Astrocyte of the spinal cord (primary cell): ENCODE measurements around the gene CACNA1S.
A peak's percentile ranks its signal among the peaks of the same experiment; 100 is the strongest.

ENCODE experiments used
- DNase-seq: peaks from one replicate; pipeline ENCODE4 v3.0.0; 2011; ENCODE audit warnings: low read depth, low spot score
- H3K4me3 ChIP-seq: 2 replicates; pipeline ENCODE4 v1.5.1; 2011; ENCODE audit warnings: low read depth, mild to moderate bottlenecking, low read length, moderate library complexity
- in situ Hi-C: cut with HindIII; loops from 2 replicates; pipeline ENCODE4 v1.10.0; 2017; ENCODE audit warnings: low sequenced_read_pairs
- TF ChIP-seq, protein P1 (sequence below): IDR thresholded peaks from 2 replicates; pipeline ENCODE4 v1.5.1; 2012; ENCODE audit warnings: low read depth, mild to moderate bottlenecking, low read length, inconsistent platforms

Gene CACNA1S

DNA sequence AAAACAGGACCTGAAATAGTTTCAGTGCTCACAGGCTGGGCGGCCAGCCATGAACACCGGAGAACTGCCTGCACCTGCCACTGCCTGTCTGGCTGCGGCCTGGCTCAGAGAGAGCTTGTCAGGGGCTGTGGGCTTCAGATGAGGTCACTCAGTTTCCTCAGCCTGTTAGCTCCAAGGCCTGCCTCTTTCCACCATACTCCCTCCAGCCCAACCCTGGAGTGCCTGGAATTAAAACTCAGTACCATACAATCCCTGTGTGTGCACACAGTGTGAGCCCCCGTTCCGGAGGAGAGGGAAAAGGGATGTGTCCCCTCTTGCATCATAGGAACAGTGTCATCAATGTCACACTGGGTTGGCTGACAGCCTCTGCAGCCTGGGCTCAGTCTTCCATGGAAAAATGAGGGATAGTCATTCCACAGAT lies 16.2 kb downstream of the CACNA1S start:
- H3K4me3 ChIP-seq, result no peak overlapping the region
- DNase-seq, result peak; percentile 10
- TF ChIP-seq, protein P1, sequence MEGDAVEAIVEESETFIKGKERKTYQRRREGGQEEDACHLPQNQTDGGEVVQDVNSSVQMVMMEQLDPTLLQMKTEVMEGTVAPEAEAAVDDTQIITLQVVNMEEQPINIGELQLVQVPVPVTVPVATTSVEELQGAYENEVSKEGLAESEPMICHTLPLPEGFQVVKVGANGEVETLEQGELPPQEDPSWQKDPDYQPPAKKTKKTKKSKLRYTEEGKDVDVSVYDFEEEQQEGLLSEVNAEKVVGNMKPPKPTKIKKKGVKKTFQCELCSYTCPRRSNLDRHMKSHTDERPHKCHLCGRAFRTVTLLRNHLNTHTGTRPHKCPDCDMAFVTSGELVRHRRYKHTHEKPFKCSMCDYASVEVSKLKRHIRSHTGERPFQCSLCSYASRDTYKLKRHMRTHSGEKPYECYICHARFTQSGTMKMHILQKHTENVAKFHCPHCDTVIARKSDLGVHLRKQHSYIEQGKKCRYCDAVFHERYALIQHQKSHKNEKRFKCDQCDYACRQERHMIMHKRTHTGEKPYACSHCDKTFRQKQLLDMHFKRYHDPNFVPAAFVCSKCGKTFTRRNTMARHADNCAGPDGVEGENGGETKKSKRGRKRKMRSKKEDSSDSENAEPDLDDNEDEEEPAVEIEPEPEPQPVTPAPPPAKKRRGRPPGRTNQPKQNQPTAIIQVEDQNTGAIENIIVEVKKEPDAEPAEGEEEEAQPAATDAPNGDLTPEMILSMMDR, result no peak
- in situ Hi-C loops, result no loop called here

DNA sequence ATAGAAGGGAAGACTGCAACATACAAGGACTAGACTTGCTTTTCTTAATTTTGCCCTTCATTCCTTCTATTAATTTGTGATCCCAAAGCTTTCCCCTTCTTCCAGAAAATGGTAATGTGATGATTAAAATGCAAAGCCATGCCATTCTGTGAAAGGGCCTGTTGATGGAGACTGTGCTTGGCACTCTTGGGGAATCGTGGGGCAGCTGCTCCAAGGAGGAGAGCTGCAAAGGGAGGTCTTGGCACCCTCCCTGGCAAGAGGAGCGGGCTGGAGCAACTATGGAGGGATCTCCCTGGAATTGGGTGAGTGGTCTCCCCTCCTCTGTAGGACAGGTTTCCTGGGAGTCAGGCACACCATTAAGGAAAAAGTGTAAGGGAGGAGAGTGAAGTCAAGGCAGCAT lies 16.6 kb downstream of the CACNA1S start:
- in situ Hi-C loops, result no loop called here
- no peak for DNase-seq
- TF ChIP-seq, protein P1, result no peak
- no peak overlapping the region for H3K4me3 ChIP-seq

DNA sequence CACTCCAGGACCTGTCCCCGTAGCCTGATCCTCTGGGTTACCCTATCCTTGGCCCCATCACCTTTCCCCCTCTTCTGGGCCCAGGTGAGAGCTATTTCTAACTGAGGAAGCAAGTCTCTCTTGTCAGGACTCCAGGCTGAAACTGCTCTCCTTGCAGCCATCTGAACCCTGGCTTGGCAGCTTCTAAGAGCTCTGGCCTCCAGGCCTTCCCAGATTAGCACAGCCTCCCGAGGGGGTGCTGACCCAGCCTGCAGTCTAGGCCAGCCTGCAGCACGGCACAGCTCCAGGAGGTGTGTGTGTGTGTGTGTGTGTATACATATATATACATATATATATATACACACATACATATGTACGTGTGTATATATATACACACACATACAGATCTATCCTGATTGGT lies 17.4 kb downstream of the CACNA1S start:
- TF ChIP-seq, protein P1, result no peak
- no peak for DNase-seq
- in situ Hi-C loops, result no loop called here
- no peak overlapping the region for H3K4me3 ChIP-seq

DNA sequence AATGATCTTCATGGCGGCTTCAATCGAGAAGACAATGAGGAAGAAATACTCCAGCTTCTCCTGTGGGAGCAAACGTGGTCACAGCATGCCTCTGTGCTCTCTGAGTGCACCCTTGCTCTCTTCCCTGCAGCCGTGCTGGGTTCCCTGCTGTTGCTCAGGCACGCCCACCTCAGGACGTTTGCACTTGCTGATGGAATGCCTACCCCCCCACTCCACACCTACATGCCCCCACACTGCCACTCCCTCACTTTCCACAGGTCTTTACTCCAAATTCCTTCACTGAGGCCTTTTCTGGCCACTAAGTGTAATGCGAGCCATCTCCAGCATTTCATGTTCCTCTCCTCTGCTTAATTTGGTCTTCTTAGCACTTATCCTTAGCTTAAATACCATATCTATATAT lies 18.3 kb downstream of the CACNA1S start:
- no peak for DNase-seq
- in situ Hi-C loops, result no loop called here
- no peak overlapping the region for H3K4me3 ChIP-seq
- TF ChIP-seq, protein P1, result no peak

GRCh38 chr1:201093561-201093960 lies 18.7 kb downstream of the CACNA1S start:
- in situ Hi-C loops, result no loop called here
- TF ChIP-seq, protein P1, result no peak
- no peak for DNase-seq
- H3K4me3 ChIP-seq, result no peak overlapping the region

GRCh38 chr1:201092738-201093137 lies 19.5 kb downstream of the CACNA1S start:
- no peak for DNase-seq
- in situ Hi-C loops, result no loop called here
- H3K4me3 ChIP-seq, result no peak overlapping the region
- TF ChIP-seq, protein P1, result no peak

DNA sequence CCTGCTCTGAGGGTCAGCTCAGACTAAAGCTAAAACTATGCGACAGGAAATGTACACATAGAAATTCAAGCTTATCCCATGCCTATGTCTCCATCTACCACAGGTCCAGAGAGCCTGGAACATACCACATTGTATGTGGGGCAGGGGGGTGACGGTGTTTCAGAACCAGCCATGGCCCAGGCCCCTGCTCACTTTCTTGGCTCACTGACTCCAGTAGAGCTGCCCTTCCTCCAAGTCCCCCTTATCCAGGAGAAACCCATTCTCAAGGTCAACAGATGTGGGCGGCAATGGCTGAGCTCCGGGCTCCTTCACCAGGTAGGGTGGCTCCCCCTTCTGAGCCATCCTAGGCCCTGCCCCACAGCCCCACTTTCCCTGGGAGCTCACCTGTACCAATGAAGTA lies 21.0 kb downstream of the CACNA1S start:
- DNase-seq, result no peak
- TF ChIP-seq, protein P1, result no peak
- in situ Hi-C loops, result no loop called here
- no peak overlapping the region for H3K4me3 ChIP-seq
